Measurements from ENCODE around the gene BNIP5.

- TF ChIP-seq CTCF (IDR thresholded peaks at IDR 0.05; ENCODE audit: low read depth, low read length) (no peak), EZH2phosphoT487 (IDR thresholded peaks at IDR 0.05; ENCODE audit: low read depth) (no peak)
Measured at GRCh38 chr6:36324715-36325114, 12.0 kb downstream of the BNIP5 start.
